Smooth muscle cell (in vitro differentiated cells): ENCODE results near the gene UBAP1L. TPM values are rescaled to one million over a fixed set of nuclear protein-coding genes. Genes with fewer than 3 reads are reported as not detected.

Experiments used
- DNase-seq: peaks from one replicate; lab custom pipeline; 2025; ENCODE audit not compliant: unreplicated experiment; lab: John Stamatoyannopoulos, UW
- H2AFZ ChIP-seq: fragments of 200-600 bp; sonication (generic); 2 replicates; pipeline ENCODE4 v1.6.0; 2016; ENCODE audit warnings: antibody characterized with exemption, low read depth, mild to moderate bottlenecking
- H3F3A ChIP-seq: fragments of 200-600 bp; sonication (generic); 2 replicates; pipeline ENCODE4 v1.6.0; 2017; ENCODE audit warnings: antibody characterized with exemption, low read depth
- H3K27ac ChIP-seq: fragments of 200-600 bp; sonication (generic); 2 replicates; pipeline ENCODE4 v1.5.1; 2016; ENCODE audit warnings: low read depth, mild to moderate bottlenecking
- H3K27me3 ChIP-seq: fragments of 200-600 bp; sonication (generic); 2 replicates; pipeline ENCODE4 v1.6.1; 2016; ENCODE audit warnings: low read depth, mild to moderate bottlenecking
- H3K36me3 ChIP-seq: fragments of 200-600 bp; sonication (generic); 2 replicates; pipeline ENCODE4 v1.5.1; 2016; ENCODE audit warnings: low read depth
- H3K4me1 ChIP-seq: fragments of 200-600 bp; sonication (generic); 2 replicates; pipeline ENCODE4 v1.5.1; 2016; ENCODE audit warnings: low read depth
- H3K4me2 ChIP-seq: fragments of 200-600 bp; sonication (generic); 2 replicates; pipeline ENCODE4 v1.6.0; 2016; ENCODE audit warnings: mild to moderate bottlenecking
- H3K4me3 ChIP-seq: fragments of 200-600 bp; sonication (generic); 2 replicates; pipeline ENCODE4 v1.5.1; 2016; ENCODE audit warnings: mild to moderate bottlenecking
- H3K79me2 ChIP-seq: fragments of 200-600 bp; sonication (generic); 2 replicates; pipeline ENCODE4 v1.6.0; 2016; ENCODE audit warnings: low read depth, mild to moderate bottlenecking
- H3K9ac ChIP-seq: fragments of 200-600 bp; sonication (generic); 2 replicates; pipeline ENCODE4 v1.6.0; 2016; ENCODE audit warnings: low read depth
- H3K9me3 ChIP-seq: fragments of 200-600 bp; sonication (generic); replicated peaks from 2 replicates; pipeline ENCODE4 v1.5.1; 2016; ENCODE audit warnings: low read depth
- H4K20me1 ChIP-seq: fragments of 200-600 bp; sonication (generic); 2 replicates; pipeline ENCODE4 v1.6.0; 2016; ENCODE audit warnings: low read depth
- CTCF ChIP-seq: fragments of 200-600 bp; sonication (generic); IDR thresholded peaks from 2 replicates; pipeline ENCODE4 v1.5.1; 2017; ENCODE audit warnings: borderline replicate concordance, mild to moderate bottlenecking, antibody characterized with exemption; ENCODE audit not compliant: insufficient read depth, poor library complexity, severe bottlenecking
- WGBS: methylation state at CpG from one replicate; pipeline ENCODE4 v1.1.7; 2016; ENCODE audit warnings: low lambda C conversion rate; 5-methylcytosine and 5-hydroxymethylcytosine counted together
- polyA plus RNA-seq: library from polyadenylated mRNA; unstranded; fragments of >200 nt; fragmentation: Nextera tagmentation; extraction: Ambion mirVana; gene quantifications from 2 replicates; pipeline ENCODE4 v1.2.1, GENCODE V29; 2016
- total RNA-seq: library from RNA; depleted of rRNA; stranded (reverse); fragments of >200 nt; gene quantifications from 2 replicates; pipeline ENCODE4 v1.2.3, GENCODE V29; 2014

UBAP1L gene
- total and polyA plus RNA-seq, 2 experiments from 2014 or later = 1.0 to 1.2 TPM

DNA sequence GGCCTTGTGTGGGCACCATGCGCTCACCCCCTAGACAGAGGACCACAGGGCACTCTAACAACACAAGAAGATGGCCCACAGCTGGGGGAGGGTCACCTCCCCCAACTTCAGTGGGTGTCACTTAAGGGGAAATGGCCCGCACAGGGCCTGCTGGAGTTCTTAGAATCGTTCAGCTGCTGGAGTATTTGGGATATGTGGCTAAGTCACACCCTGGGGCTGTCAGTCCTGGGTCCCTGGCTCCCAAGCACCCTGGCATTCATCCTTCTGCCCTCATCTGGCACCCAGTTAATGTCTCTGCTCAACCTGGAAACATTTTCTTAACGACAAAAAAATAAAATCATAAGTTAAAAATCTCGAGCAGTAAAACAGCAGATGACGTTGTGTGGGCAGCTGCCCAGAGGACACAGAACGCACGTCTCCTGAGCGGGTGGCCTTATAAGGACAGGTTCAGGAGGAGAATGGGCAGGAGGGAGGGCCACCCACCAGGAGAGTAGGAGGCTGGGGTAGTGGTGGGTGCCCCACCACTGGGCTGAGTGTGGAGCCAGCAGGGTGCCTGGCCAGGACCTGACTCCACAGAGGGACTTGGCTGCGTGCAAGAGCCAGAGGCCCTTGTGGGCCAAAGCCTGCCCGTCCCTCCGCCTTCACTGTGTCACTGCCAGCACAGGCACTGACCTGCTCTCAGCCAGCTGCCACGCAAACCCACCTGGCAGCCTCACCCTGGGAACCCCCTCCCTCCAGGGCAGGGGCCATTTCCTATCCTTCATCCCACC, 26.9 kb downstream of the UBAP1L start:
- Histone ChIP-seq H3K9me3 (no peaks in the 10 kb centered on the region), H3K27me3 (no peaks in the 10 kb centered on the region), H3F3A (no peaks in the 10 kb centered on the region), H3K4me1 (peaks cover 25% of the 10 kb centered on the region), H3K4me3 (no peak overlapping the region), H3K27ac (no peak overlapping the region), H3K4me2 (no peak overlapping the region), H4K20me1 (no peaks in the 10 kb centered on the region), H3K79me2 (no peaks in the 10 kb centered on the region), H3K36me3 (no peaks in the 10 kb centered on the region), H3K9ac (no peak overlapping the region), H2AFZ (no peak overlapping the region)
- 88% methylated on average over 13 of the region's 13 CpGs for WGBS
- no peak for TF ChIP-seq CTCF
- no peak for DNase-seq

DNA sequence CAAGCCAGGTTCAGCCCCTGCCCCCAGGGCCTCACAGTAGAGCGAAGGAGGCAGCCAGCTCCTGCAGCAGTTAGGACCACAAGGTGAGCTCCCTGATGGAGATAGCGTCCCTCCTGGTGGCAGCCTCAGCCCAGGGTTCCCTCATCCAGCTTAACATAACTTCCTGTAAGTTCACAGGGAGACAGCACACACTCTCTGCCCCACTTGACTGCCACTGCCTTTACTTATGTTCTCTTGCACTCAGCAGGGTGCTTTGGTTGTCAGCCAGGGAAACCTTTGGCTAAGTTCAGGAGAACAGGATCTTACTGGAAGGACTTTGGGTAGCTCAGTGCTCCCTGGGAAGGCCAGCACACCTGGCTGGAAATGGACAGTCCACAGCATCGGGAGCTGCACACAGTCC, 27.6 kb downstream of the UBAP1L start:
- H4K20me1 ChIP-seq = no peaks in the 10 kb centered on the region
- H3K9ac ChIP-seq = no peak overlapping the region
- DNase-seq = no peak
- H3F3A ChIP-seq = no peaks in the 10 kb centered on the region
- H3K4me3 ChIP-seq = no peak overlapping the region
- H3K79me2 ChIP-seq = no peaks in the 10 kb centered on the region
- H2AFZ ChIP-seq = no peak overlapping the region
- H3K9me3 ChIP-seq = no peaks in the 10 kb centered on the region
- whole genome bisulfite sequencing = 97% methylated on average over 3 of the region's 3 CpGs
- H3K27ac ChIP-seq = no peak overlapping the region
- no peak overlapping the region for H3K4me2 ChIP-seq
- H3K27me3 ChIP-seq = no peaks in the 10 kb centered on the region
- TF ChIP-seq CTCF = no peak
- no peaks in the 10 kb centered on the region for H3K36me3 ChIP-seq
- H3K4me1 ChIP-seq = peaks cover 32% of the 10 kb centered on the region

DNA sequence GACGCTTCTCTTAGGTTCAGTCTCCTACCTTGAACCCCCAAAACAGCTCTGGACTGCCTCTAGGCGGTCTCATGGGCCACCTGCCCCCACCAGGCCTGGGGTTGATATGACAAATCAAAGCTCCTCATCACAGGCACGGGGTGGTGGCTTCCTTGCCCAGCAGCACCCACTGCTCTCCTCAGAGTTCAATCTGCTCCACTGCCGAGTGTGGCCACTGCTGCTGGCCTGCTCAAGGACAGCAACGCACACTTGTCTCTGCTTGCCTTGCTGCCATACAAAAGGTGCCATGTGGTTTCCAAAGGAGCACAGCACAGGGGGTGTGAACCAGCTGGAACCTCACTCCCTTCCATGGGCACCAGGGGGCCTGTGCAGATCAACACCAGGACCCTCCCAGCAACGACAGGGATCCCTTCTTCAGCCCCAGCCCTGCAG, 28.3 kb downstream of the UBAP1L start:
- 75% methylated on average over 6 of the region's 6 CpGs for WGBS

More for the DNA sequence above, 28.3 kb downstream of the UBAP1L start:
- H3K9ac ChIP-seq = no peak overlapping the region
- H4K20me1 ChIP-seq = no peaks in the 10 kb centered on the region
- no peak overlapping the region for H3K4me2 ChIP-seq
- H3K4me1 ChIP-seq = peaks cover 38% of the 10 kb centered on the region
- H3K4me3 ChIP-seq = no peak overlapping the region
- H3K79me2 ChIP-seq = no peaks in the 10 kb centered on the region
- H3K27me3 ChIP-seq = no peaks in the 10 kb centered on the region
- H3K9me3 ChIP-seq = no peaks in the 10 kb centered on the region
- no peak overlapping the region for H3K27ac ChIP-seq
- no peak for TF ChIP-seq CTCF
- no peaks in the 10 kb centered on the region for H3K36me3 ChIP-seq
- H3F3A ChIP-seq = no peaks in the 10 kb centered on the region
- no peak overlapping the region for H2AFZ ChIP-seq
- no peak for DNase-seq
